HL-60 (cell line): ENCODE data around the gene RPS29.

Experiments used
- DNase-seq, 2 experiments: peaks; one replicate each; pipeline ENCODE4 v3.0.0-alpha.2; 2010 to 2020; ENCODE audit warnings: low read depth in 1 of 2, low spot score in 1 of 2
- H3K27ac ChIP-seq: fragments of 250-450 bp; sonication (Bioruptor Pico); replicated peaks from 2 replicates; pipeline ENCODE4 v1.5.1; 2020; ENCODE audit warnings: mild to moderate bottlenecking, moderate library complexity
- H3K27me3 ChIP-seq: fragments of 250-450 bp; sonication (Bioruptor Pico); 2 replicates; pipeline ENCODE4 v1.5.1; 2021; ENCODE audit warnings: mild to moderate bottlenecking, moderate library complexity; ENCODE audit not compliant: insufficient read depth, poor library complexity, severe bottlenecking
- H3K4me3 ChIP-seq: replicated peaks from 2 replicates; pipeline ENCODE4 v1.5.1; 2011; ENCODE audit warnings: mild to moderate bottlenecking, control low read depth, low read length; ENCODE audit not compliant: insufficient read depth
- CTCF ChIP-seq: IDR thresholded peaks from one replicate; pipeline ENCODE4 v1.5.1; 2011; ENCODE audit warnings: low read length, control low read depth, inconsistent platforms; ENCODE audit not compliant: insufficient read depth
- GABPA ChIP-seq: IDR thresholded peaks from 2 replicates; pipeline ENCODE4 v1.6.1; 2012; ENCODE audit warnings: low read depth
- POLR2AphosphoS5 ChIP-seq: IDR thresholded peaks from 2 replicates; pipeline ENCODE4 v1.6.1; 2012; ENCODE audit warnings: low read depth
- SPI1 ChIP-seq: IDR thresholded peaks from 2 replicates; pipeline ENCODE4 v1.6.1; 2012; ENCODE audit warnings: low read depth, mild to moderate bottlenecking, borderline replicate concordance
- TF ChIP-seq, protein P1 (sequence below): IDR thresholded peaks from 2 replicates; pipeline ENCODE4 v1.6.1; 2012; ENCODE audit warnings: low read depth; ENCODE audit not compliant: insufficient replicate concordance

The RPS29 gene

DNA sequence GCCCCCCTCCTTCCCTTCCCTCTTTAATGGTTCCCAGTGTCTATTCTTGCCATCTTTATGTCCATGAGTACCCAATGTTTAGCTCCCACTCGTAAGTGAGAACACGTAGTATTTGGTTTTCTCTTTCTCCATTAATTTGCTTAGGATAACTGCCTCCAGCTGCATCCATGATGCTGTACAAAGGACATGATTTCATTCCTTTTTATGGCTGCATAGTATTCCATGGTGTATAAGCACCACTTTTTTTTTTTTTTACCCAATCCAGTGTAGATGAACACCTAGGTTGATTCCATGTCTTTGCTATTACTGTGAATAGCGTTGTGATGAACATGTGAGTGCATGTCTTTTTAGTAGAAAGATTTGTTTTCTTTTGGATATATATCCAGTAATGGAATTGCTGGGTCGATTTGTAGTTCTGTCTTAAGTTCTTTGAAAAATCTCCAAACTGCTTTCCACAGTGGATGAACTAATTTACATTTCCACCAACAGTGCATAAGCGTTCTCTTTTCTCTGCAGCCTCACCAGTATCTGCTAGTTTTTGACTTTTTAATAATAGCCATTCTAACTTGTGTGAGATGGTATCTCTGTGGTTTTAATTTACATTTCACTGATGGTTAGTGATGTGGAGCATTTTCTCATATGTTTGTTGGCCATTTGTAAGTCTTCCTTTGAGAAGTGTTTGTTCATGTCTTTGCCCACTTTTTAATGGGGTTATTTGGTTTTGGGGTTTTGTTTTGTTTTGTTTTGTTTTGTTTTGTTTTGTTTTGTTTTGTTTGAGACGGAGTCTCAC, 26.0 kb downstream of the RPS29 start:
- Histone ChIP-seq H3K27me3 (no peaks in the 10 kb centered on the region), H3K4me3 (no peak overlapping the region), H3K27ac (no peak overlapping the region)
- no peak for DNase-seq
- TF ChIP-seq, protein P1, sequence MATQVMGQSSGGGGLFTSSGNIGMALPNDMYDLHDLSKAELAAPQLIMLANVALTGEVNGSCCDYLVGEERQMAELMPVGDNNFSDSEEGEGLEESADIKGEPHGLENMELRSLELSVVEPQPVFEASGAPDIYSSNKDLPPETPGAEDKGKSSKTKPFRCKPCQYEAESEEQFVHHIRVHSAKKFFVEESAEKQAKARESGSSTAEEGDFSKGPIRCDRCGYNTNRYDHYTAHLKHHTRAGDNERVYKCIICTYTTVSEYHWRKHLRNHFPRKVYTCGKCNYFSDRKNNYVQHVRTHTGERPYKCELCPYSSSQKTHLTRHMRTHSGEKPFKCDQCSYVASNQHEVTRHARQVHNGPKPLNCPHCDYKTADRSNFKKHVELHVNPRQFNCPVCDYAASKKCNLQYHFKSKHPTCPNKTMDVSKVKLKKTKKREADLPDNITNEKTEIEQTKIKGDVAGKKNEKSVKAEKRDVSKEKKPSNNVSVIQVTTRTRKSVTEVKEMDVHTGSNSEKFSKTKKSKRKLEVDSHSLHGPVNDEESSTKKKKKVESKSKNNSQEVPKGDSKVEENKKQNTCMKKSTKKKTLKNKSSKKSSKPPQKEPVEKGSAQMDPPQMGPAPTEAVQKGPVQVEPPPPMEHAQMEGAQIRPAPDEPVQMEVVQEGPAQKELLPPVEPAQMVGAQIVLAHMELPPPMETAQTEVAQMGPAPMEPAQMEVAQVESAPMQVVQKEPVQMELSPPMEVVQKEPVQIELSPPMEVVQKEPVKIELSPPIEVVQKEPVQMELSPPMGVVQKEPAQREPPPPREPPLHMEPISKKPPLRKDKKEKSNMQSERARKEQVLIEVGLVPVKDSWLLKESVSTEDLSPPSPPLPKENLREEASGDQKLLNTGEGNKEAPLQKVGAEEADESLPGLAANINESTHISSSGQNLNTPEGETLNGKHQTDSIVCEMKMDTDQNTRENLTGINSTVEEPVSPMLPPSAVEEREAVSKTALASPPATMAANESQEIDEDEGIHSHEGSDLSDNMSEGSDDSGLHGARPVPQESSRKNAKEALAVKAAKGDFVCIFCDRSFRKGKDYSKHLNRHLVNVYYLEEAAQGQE = no peak
- TF ChIP-seq SPI1 (no peak), CTCF (no peak), POLR2AphosphoS5 (no peak), GABPA (no peak)

DNA sequence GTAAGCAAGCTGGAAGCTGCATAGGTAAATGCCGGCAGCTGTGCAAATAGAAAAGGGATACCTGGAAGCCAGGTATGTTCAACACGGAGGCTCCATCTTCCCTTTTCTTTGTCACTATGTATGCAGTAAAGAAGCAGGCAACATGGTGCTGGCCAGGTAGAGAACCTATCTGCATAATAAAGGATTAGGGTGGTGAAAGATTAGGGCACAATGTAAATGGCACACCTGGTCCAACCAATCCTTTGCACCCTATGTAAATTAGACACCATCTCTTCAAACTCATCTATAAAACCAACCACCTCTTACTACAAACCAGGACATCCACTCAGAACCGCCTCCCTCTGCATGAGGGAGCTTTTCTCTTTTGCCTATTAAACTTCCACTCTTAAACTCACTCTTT, 32.3 kb downstream of the RPS29 start:
- Histone ChIP-seq H3K4me3 (no peak overlapping the region), H3K27me3 (peaks cover 6% of the 10 kb centered on the region), H3K27ac (no peak overlapping the region)
- TF ChIP-seq CTCF (no peak), POLR2AphosphoS5 (no peak), GABPA (no peak), SPI1 (no peak)
- TF ChIP-seq, protein P1 = no peak
- DNase-seq = no peak

- H3K4me3 ChIP-seq = no peak overlapping the region
- DNase-seq = no peak
- H3K27me3 ChIP-seq = peaks cover 8% of the 10 kb centered on the region
- TF ChIP-seq SPI1 (no peak), POLR2AphosphoS5 (no peak), CTCF (no peak), GABPA (no peak)
- TF ChIP-seq, protein P1 = no peak
- H3K27ac ChIP-seq = no peak overlapping the region
These were observed 33.1 kb downstream of the RPS29 start for GRCh38 chr14:49553106-49553505.
